ENCODE results near the gene HOXC10. TPM values are rescaled to one million over a fixed set of nuclear protein-coding genes. Genes with fewer than 3 reads are reported as not detected.

HOXC10 gene
- total RNA-seq, 1 experiment from 2014 or later, result not detected

DNA sequence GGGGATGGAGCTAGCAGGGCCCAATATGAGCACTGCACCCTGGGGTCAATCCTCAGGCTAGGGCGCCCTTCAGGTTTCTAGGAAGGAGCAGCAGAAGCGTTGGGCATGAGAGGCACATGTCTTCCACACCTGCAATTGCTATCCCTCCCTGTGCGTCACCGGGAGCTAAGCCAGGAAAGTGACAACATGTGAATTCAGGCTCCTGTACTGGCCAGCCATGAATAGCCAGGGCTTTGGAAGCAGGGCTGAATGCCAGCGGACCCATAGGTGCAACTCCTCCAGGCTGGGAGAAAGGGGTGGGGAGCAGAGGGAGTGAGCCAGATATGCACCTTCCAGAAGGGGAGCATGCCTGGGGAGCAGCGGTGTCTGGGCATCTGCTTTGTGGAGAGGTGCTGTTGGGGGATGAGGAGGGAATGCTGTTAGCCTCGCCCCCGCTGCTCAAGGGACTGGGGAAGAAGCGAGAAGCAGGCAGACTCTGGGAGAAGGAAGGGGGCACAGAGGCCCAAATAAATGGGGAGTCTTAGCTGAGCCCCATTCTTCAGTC is 54.0 kb downstream of the HOXC10 start:
- H3K27me3 ChIP-seq (ENCODE audit: control insufficient read depth, insufficient read depth, low read length), result peaks cover 100% of the 10 kb centered on the region
- H3K4me3 ChIP-seq (ENCODE audit: insufficient read depth, low read depth, low read length), result no peak overlapping the region

DNA sequence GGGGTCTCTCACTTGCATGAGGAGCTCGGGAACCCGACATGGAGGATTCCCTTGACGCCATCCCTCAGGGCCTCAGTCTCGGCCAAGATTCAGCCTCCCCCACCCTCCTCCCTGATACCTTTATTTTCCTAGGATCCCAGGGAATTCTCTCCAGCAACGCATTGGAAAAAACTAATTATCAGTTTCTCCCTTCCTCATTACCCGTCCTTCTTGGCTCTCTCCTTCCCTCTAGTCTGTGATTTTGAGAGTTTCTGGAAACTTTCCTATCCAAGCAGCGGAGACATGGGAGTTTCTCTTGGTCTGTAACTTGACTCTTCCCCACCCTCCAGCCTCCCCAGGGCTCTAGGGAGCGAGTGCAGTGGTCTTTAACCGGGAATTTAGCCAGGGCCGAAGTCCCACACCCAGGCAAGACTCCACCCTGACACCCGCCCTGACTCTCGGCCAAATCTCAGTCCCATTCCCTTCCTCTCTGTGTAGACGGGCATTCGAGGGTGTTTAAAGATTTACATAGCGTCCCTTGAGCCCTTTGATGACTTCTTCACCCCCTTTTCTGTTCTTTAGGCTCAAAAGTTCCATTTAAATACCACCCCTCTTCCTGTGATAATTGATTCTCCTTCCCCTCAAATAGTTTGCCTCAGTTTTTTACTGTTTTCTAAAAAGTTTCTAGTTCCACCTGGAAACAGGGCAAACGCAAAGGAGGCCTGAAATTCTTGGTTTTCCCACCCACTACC is 54.6 kb downstream of the HOXC10 start:
- Histone ChIP-seq H3K27me3 (ENCODE audit: control insufficient read depth, insufficient read depth, low read length) (peaks cover 100% of the 10 kb centered on the region), H3K4me3 (ENCODE audit: insufficient read depth, low read depth, low read length) (no peak overlapping the region), H3K36me3 (replicated peaks; ENCODE audit: control insufficient read depth, insufficient read depth, low read length) (no peaks in the 10 kb centered on the region)
- no peak for DNase-seq

More for the DNA sequence above, 54.0 kb downstream of the HOXC10 start:
- H3K36me3 ChIP-seq (replicated peaks; ENCODE audit: control insufficient read depth, insufficient read depth, low read length), result no peaks in the 10 kb centered on the region
- DNase-seq, result no peak

Other genes with a start within 250 kb of the HOXC10 start
- gene CISTR, start 233.2 kb upstream of the HOXC10 start, total RNA-seq (2014; rRNA removed; shearing (Covaris generic)), result not detected in 2 replicates
- gene HOXC13, start 46.3 kb upstream of the HOXC10 start, total RNA-seq (2014; rRNA removed; shearing (Covaris generic)), result not detected in 2 replicates
- gene HOXC12, start 30.2 kb upstream of the HOXC10 start, total RNA-seq (2014; rRNA removed; shearing (Covaris generic)), result not detected in 2 replicates
- gene HOXC11, start 12.0 kb upstream of the HOXC10 start, total RNA-seq (2014; rRNA removed; shearing (Covaris generic)), result not detected in 2 replicates
- not detected in 2 replicates for gene HOTAIR, start 10.2 kb upstream of the HOXC10 start, total RNA-seq (2014; rRNA removed; shearing (Covaris generic))
- not detected in 2 replicates for gene HOXC9, start 15.0 kb downstream of the HOXC10 start, total RNA-seq (2014; rRNA removed; shearing (Covaris generic))
- not detected in 2 replicates for gene HOXC8, start 23.8 kb downstream of the HOXC10 start, total RNA-seq (2014; rRNA removed; shearing (Covaris generic))
- not detected in 2 replicates for gene HOXC6, start 43.3 kb downstream of the HOXC10 start, total RNA-seq (2014; rRNA removed; shearing (Covaris generic))
- not detected in 2 replicates for gene HOXC5, start 47.9 kb downstream of the HOXC10 start, total RNA-seq (2014; rRNA removed; shearing (Covaris generic))
- not detected in 2 replicates for gene HOXC4, start 68.7 kb downstream of the HOXC10 start, total RNA-seq (2014; rRNA removed; shearing (Covaris generic))
- gene SMUG1, start 203.8 kb downstream of the HOXC10 start, total RNA-seq (2014; rRNA removed; shearing (Covaris generic)), result 33.8 and 40.2 TPM in 2 replicates